HAP-1 (cell line): ENCODE measurements around the gene CTSD.

Experiments used
- DNase-seq, 2 experiments: peaks; one replicate each; pipeline ENCODE4 v3.0.0-alpha.2; 2016 to 2020; ENCODE audit warnings: low spot score in 2 of 2
- H3K27me3 ChIP-seq: fragments of 250-450 bp; sonication (Bioruptor Pico); 2 replicates; pipeline ENCODE4 v1.5.1; 2020; ENCODE audit warnings: low read depth, mild to moderate bottlenecking, moderate library complexity
- H3K36me3 ChIP-seq: fragments of 250-450 bp; sonication (Bioruptor Pico); replicated peaks from 2 replicates; pipeline ENCODE4 v1.5.1; 2020; ENCODE audit warnings: mild to moderate bottlenecking
- H3K4me1 ChIP-seq: fragments of 250-450 bp; sonication (Bioruptor Pico); 2 replicates; pipeline ENCODE4 v1.5.1; 2020; ENCODE audit warnings: mild to moderate bottlenecking
- H3K4me3 ChIP-seq: fragments of 250-450 bp; sonication (Bioruptor Pico); 2 replicates; pipeline ENCODE4 v1.5.1; 2020; ENCODE audit warnings: mild to moderate bottlenecking, moderate library complexity
- H3K9me3 ChIP-seq: fragments of 250-450 bp; sonication (Bioruptor Pico); 2 replicates; pipeline ENCODE4 v1.5.1; 2020; ENCODE audit warnings: mild to moderate bottlenecking, moderate library complexity
- in situ Hi-C: fragments of 300-500 bp; cut with MboI; formaldehyde crosslinking; loops from 3 replicates; pipeline ENCODE4 v1.14.3; 2020; ENCODE audit warnings: low sequenced_read_pairs, inconsistent platforms, mixed read lengths

The CTSD gene

GRCh38 chr11:1759151-1759850 lies 4.4 kb downstream of the CTSD start:
- no peak for DNase-seq

DNA sequence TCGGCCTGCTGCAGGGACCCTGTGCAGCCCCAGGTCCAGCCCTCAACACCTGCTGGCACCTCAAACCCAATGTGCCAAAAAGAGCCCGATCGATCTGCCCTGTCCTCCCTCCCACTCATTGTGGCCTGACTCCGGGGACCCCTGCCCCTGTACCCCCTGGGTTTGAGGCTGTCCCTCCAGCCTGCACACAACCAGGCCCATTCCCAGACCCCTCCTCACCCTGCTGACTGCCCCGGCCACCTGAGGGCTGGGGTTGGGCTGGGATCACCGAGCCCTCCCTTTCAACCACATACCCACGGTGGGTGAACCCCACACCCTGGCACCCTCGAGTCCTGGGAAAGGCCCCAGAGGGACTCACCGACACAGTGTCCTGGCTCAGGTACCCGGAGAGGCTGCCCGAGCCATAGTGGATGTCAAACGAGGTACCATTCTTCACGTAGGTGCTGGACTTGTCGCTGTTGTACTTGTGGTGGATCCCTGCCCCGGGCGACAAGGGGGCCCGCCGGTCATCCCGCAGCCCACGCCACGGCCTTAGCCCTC lies 5.0 kb downstream of the CTSD start:
- Histone ChIP-seq H3K36me3 (no peaks in the 10 kb centered on the region; the same call in 1 of the 2 replicates), H3K9me3 (no peaks in the 10 kb centered on the region), H3K27me3 (no peaks in the 10 kb centered on the region), H3K4me3 (no peak overlapping the region), H3K4me1 (0 out of 2 replicates have a peak, but pooled peaks cover 5% of the 10 kb centered on the region)
- in situ Hi-C loops: no loop called here
- no peak for DNase-seq

More at GRCh38 chr11:1759151-1759850, 4.4 kb downstream of the CTSD start:
- in situ Hi-C loops: no loop called here
- Histone ChIP-seq H3K4me1 (0 out of 2 replicates have a peak, but pooled peaks cover 5% of the 10 kb centered on the region), H3K9me3 (no peaks in the 10 kb centered on the region), H3K27me3 (no peaks in the 10 kb centered on the region), H3K4me3 (no peak overlapping the region), H3K36me3 (no peaks in the 10 kb centered on the region; the same call in 1 of the 2 replicates)

DNA sequence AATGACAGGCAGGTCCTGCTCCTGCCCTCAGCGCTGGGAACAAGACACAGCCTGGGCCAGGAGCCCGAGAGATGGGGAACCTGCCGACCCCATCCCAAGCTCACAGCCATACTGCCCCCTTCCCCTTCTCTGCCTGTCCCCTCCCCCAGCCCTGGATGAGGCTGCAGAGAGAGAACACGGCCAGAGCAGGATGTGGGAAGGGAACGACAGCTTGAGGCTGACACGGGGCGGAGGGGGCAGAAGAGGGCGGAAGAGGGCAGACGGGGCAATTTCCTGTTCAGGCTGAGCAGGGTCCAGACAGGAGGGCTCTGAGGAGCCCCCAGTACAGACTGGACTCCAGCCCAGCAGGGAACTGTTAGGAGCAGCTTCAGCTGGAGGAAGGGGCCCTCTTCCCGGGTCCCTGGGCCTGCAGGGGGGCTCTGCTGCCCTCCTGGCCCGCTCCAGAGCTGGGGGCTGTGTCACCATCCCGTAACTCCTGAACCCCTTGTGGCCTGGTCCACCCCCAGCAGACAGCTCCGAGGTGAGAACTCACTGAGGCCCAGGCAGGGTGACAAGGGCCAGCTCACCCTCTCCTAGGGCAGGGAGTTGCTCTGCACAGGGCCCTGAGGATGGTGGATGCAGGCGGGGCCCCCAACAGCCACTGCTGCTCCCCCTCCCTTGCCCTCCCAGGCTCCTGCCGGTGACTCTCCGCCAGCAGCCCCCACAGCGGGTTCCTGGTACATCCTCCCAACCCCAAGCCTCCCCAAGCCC lies 5.7 kb downstream of the CTSD start:
- no peaks in the 10 kb centered on the region; the same call in 1 of the 2 replicates for H3K36me3 ChIP-seq
- H3K4me1 ChIP-seq: 0 out of 2 replicates have a peak, but pooled peaks cover 5% of the 10 kb centered on the region
- no peak overlapping the region for H3K4me3 ChIP-seq
- no peak for DNase-seq
- H3K27me3 ChIP-seq: no peaks in the 10 kb centered on the region
- in situ Hi-C loops: no loop called here
- no peaks in the 10 kb centered on the region for H3K9me3 ChIP-seq

DNA sequence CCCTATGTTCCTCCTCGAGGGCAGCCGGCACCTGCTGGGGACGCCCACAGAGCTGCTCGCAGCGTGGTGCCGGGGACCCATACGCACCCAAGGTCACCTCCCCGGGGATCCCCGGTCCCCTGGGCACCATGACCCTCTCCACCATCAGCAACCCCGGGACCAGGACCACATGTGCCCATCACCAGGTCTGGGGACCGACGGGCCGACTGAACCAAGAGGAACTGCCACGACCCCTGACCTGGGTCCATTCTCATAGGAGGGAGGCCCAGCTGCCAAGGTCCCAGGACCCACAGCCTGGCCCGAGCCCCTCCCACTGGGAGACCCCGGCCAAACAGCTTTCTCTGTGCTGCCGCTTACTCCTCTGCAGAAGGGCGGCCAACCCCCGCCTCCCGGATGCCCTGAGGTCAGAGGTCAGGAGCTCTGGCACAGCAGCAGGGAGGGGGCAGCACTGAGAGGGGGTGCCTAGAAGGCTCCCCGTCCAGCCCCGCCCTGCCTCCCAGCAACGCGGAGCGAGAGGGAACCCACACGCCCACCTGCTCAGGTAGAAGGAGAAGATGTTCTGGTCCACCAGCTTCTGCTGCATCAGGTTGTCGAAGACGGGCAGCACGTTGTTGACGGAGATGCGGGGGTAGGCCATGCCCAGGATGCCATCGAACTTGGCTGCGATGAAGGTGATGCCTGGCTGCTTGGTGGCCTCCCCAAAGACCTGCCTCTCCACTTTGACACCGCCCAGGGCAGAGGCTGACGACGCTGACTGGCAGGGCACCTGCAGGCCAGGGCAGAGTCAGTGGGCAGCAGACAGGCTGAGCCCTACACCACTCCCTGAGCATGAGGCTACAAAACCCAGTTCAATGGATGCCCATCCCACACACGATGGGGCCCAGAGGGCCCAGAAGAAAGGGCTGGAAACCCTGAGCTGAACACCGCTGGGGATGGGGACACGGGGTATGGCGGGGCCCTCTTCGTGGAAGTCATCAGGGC lies 6.6 kb downstream of the CTSD start:
- no peak for DNase-seq
- Histone ChIP-seq H3K36me3 (no peaks in the 10 kb centered on the region; the same call in 1 of the 2 replicates), H3K4me1 (no peaks in the 10 kb centered on the region), H3K9me3 (no peaks in the 10 kb centered on the region), H3K4me3 (no peak overlapping the region), H3K27me3 (no peaks in the 10 kb centered on the region)
- in situ Hi-C loops: no loop called here

GRCh38 chr11:1755692-1756561 lies 7.8 kb downstream of the CTSD start:
- Histone ChIP-seq H3K36me3 (no peaks in the 10 kb centered on the region; the same call in 1 of the 2 replicates), H3K4me1 (no peaks in the 10 kb centered on the region), H3K9me3 (no peaks in the 10 kb centered on the region), H3K4me3 (no peak overlapping the region), H3K27me3 (no peaks in the 10 kb centered on the region)
- no peak for DNase-seq
- in situ Hi-C loops: no loop called here

GRCh38 chr11:1755344-1755691 lies 8.4 kb downstream of the CTSD start:
- Histone ChIP-seq H3K4me3 (no peak overlapping the region), H3K36me3 (no peaks in the 10 kb centered on the region; the same call in 1 of the 2 replicates), H3K9me3 (no peaks in the 10 kb centered on the region), H3K4me1 (no peaks in the 10 kb centered on the region), H3K27me3 (no peaks in the 10 kb centered on the region)
- in situ Hi-C loops: no loop called here
- no peak for DNase-seq

DNA sequence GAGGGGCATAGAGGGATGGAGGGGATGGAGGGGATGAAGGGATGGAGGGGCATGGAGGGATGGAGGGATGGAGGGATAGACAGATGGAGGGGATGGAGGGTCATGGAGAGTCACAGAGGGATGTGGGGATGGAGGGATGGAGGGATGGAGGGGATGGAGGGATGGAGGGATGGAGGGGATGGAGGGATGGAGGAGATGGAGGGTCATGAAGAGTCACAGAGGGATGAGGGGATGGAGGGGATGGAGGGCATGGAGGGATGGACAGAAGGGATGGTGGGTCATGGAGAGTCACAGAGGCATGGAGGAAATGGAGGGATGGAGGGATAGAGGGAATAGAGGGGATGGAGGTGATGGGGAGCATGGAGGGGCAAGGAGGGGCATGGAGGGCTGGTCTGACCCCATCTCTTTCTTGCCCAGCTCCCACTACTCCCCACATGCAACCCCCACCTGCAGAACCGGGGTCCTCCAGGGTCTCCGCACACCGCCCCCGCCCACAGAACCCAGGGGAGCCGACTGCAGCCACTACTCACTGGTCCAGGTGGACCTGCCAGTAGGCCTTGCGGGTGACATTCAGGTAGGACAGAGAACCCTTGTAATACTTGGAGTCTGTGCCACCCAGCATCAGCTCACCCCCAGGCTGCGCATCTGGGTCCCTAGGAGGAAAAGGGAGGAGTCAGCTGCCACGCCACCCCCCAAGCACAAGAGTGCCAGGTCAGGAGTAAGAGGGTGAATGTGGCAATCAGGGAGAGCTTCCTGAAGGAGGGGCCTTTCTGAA lies 9.2 kb downstream of the CTSD start:
- Histone ChIP-seq H3K4me1 (no peaks in the 10 kb centered on the region), H3K9me3 (no peaks in the 10 kb centered on the region), H3K36me3 (no peaks in the 10 kb centered on the region; the same call in 1 of the 2 replicates), H3K4me3 (no peak overlapping the region), H3K27me3 (no peaks in the 10 kb centered on the region)
- in situ Hi-C loops: no loop called here
- no peak for DNase-seq

GRCh38 chr11:1753929-1754305 lies 9.8 kb downstream of the CTSD start:
- in situ Hi-C loops: no loop called here
- Histone ChIP-seq H3K4me1 (no peaks in the 10 kb centered on the region), H3K9me3 (no peaks in the 10 kb centered on the region), H3K27me3 (no peaks in the 10 kb centered on the region), H3K36me3 (no peaks in the 10 kb centered on the region; the same call in 1 of the 2 replicates), H3K4me3 (no peak overlapping the region)
- DNase-seq: no peak

DNA sequence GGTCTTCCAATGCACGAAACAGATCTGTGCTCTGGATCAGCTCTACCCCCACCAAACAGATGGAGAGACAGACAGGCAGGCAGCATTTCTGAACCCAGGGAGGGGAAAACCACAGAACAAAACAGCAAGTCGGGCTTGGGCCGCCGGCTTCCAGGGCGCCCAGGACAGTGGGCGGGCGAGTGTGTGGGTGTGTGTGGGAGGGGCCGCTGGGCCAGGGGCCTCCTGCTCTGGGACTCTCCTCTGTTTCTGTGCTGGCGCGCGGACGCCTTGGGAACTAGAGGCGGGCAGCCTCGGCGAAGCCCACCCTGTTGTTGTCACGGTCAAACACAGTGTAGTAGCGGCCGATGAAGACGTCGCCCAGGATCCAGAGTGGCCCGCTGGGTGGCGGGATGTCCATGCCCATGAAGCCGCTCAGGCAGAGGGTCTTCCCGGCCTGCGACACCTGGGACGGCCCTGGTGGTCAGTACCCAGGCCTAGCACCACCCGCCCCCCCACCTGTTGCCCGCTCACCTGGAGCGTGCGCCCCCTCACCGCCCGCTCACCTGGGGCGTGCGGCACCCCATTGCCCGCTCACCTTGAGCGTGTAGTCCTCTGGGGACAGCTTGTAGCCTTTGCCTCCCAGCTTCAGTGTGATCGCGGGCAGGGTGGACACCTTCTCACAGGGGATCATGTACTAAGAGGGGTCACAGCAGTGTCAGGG lies 10.3 kb downstream of the CTSD start:
- H3K4me1 ChIP-seq: no peaks in the 10 kb centered on the region
- H3K36me3 ChIP-seq: no peaks in the 10 kb centered on the region; the same call in 1 of the 2 replicates
- H3K27me3 ChIP-seq: no peaks in the 10 kb centered on the region
- no peak for DNase-seq
- no peak overlapping the region for H3K4me3 ChIP-seq
- in situ Hi-C loops: no loop called here
- no peaks in the 10 kb centered on the region for H3K9me3 ChIP-seq

DNA sequence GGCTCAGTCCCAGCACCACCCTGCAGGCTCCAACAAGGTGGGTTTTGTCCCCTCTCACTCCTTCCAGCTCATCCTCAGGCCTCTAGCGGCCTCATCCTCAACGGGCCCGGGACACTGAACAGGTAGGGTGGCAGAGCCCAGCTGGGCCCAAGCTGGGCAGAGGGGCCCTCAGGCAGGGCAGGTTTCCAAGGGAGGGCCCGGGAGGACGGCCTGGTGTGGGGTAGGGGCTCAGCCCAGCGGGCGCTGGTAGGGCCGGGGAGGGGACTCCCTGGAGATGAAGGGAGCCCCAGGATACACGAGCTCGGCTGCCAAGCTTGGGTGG lies 10.9 kb downstream of the CTSD start:
- no peaks in the 10 kb centered on the region for H3K27me3 ChIP-seq
- H3K9me3 ChIP-seq: no peaks in the 10 kb centered on the region
- H3K36me3 ChIP-seq: no peaks in the 10 kb centered on the region; the same call in 1 of the 2 replicates
- in situ Hi-C loops: no loop called here
- no peaks in the 10 kb centered on the region for H3K4me1 ChIP-seq
- DNase-seq: no peak
- no peak overlapping the region for H3K4me3 ChIP-seq

DNA sequence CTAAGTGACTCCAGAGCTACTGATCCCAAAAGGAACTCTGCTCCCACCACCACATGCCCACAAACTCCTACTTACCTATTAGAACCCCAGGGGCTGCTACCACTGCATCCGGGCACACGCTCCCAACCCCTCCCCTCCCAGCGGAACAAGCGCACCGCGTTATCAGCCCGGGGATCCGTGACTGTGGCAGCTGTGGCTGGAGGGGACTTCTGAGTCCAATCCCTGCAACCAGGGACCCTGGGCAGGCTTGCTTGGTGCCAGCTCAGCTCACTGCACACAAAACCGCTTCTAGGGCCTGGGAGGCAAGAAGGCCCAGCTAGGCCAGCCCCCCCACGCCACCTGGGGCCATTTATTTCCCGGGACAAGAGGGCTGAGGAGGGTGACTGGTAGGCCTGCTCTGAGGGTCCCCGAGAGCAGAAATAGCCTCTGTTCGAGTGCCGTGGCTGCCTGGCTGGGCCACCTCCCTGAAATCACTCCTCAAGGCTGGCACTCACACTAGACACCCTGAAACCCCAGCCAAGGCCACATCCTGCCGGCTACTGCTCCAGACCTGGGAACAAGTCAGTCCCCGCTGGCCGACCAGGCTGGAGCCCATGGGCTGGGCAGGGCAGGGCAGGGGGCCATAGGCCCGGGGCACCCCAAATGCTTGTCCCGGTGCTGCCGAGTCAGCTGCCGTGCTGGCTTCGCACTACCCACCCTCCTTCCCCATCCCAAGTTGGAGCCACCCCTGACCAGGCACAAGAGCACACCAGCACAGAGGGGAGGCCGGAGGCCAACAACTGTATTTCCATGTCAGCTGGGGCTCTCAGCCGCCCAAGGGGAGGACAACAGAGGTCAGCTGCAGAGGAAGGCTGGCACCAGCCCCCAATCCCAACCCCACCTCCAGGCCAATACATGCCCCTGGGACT lies 11.5 kb downstream of the CTSD start:
- no peaks in the 10 kb centered on the region; the same call in 1 of the 2 replicates for H3K36me3 ChIP-seq
- DNase-seq: no peak
- no peaks in the 10 kb centered on the region for H3K9me3 ChIP-seq
- no peaks in the 10 kb centered on the region for H3K27me3 ChIP-seq
- H3K4me3 ChIP-seq: no peak overlapping the region
- H3K4me1 ChIP-seq: no peaks in the 10 kb centered on the region
- in situ Hi-C loops: no loop called here
